ENCODE results near the gene RNF25. TPM values are rescaled to one million over a fixed set of nuclear protein-coding genes. Genes with fewer than 3 reads are reported as not detected.
"Not testable (repeated sequence)": the region's sequence is repeated elsewhere in the genome, so short reads cannot be mapped to it uniquely, and the experiment has no call there.

RNF25 gene
- total and polyA plus RNA-seq, 3 experiments from 2014 or later: 14.4 to 36.8 (median 29.0) TPM

DNA sequence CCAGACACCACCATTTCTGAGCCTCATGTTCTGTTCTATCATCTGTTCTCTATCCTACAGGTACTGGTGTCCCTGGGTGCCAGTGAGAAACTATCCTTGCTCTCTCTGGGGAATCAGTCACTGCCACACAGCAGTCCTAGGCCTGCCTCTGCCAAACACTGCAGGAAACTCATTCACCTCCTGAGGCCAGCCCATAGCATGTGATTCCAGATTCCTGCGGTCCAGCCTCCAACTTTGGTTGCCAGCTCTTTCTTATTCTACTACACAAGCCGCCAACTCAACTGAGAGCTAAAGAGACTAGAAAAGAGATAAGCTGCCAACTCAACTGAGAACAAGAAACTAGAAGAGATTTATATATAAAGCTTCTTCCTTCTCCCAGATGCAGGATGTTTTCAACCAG lies 30.0 kb upstream of the RNF25 start:
- Mint-ChIP-seq H3K27ac (no peak overlapping the region), H3K27me3 (peaks cover 2 to 6% of the 10 kb centered on the region in 2 donors), H3K4me3 (no peak overlapping the region), H3K9me3 (no peaks in the 10 kb centered on the region), H3K4me1 (no peaks in the 10 kb centered on the region), H3K36me3 (peaks cover 0 to 11% (median 8%) of the 10 kb centered on the region in 3 donors)
- Histone ChIP-seq H3K4me3 (ENCODE audit: low read length) (no peak overlapping the region), H3K4me1 (ENCODE audit: insufficient read depth, low read length) (no peaks in the 10 kb centered on the region), H3K27me3 (ENCODE audit: insufficient read depth, low read length, poor library complexity, severe bottlenecking) (no peaks in the 10 kb centered on the region), H3K27ac (ENCODE audit: low read depth, low read length) (no peak overlapping the region), H3K9me3 (ENCODE audit: low read length) (no peaks in the 10 kb centered on the region), H3K36me3 (ENCODE audit: insufficient read depth, low read length) (no peaks in the 10 kb centered on the region)
- DNase-seq: no peak
- ChIA-PET CTCF (interaction anchor here (1.8 kb wide), 1 partner anchor 9 kb away, joined by 9 read pairs; the partner anchor contains the start of gene TTLL4), POLR2A (no interaction called here)

DNA sequence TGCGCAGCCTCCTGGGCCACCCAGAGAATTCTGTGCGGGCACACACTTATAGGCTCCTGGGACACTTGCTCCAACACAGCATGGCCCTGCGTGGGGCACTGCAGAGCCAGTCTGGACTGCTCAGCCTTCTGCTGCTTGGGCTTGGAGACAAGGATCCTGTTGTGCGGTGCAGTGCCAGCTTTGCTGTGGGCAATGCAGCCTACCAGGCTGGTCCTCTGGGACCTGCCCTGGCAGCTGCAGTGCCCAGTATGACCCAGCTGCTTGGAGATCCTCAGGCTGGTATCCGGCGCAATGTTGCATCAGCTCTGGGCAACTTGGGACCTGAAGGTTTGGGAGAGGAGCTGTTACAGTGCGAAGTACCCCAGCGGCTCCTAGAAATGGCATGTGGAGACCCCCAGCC lies 27.1 kb upstream of the RNF25 start:
- Mint-ChIP-seq H3K9me3 (no peaks in the 10 kb centered on the region), H3K27me3 (no peaks in the 10 kb centered on the region), H3K36me3 (peaks cover 0 to 22% (median 8%) of the 10 kb centered on the region in 3 donors), H3K4me3 (no peak overlapping the region), H3K4me1 (no peaks in the 10 kb centered on the region), H3K27ac (no peak overlapping the region)
- H3K4me1 ChIP-seq (ENCODE audit: insufficient read depth, low read length): no peaks in the 10 kb centered on the region
- no peak for DNase-seq
- no peak overlapping the region for H3K27ac ChIP-seq (ENCODE audit: low read depth, low read length)
- ChIA-PET POLR2A (no interaction called here), CTCF (no interaction called here)
- no peaks in the 10 kb centered on the region for H3K36me3 ChIP-seq (ENCODE audit: insufficient read depth, low read length)
- no peaks in the 10 kb centered on the region for H3K9me3 ChIP-seq (ENCODE audit: low read length)
- no peaks in the 10 kb centered on the region for H3K27me3 ChIP-seq (ENCODE audit: insufficient read depth, low read length, poor library complexity, severe bottlenecking)
- no peak overlapping the region for H3K4me3 ChIP-seq (ENCODE audit: low read length)

DNA sequence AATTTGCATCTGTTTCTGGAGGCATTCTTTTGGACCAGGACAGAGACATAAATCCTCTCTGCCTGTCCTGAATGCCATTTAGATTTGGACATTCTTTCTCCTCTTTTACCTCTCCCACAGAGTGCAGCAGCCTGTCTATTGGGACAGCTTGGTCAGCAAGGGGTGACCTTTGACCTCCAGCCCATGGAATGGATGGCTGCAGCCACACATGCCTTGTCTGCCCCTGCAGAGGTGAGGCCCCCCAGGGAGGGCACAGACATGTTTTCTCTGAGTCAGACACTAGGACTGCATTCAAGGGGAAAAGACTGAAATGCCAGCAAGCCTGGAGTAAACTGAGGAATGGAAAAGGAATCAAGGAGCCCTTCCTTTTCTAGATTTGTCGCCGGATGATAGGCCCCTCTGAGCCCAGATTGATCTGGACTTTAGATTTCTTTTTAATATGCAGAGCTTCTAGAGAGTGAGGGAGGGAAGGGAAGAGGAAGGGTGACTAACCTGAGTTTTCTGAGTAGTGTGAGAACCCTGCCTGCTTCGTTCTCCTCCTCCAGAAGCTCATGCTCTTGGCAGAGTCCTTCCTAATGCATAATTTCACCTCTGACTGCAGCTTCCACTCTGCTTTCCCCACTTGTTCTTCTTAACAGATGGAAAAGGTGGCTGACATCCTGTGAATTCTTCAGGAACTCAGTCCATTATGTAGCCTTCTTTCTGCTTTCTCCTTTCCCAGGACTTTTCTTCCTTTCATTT lies 22.8 kb upstream of the RNF25 start:
- Mint-ChIP-seq H3K27ac (peak overlapping the region in 2 of 8 donors; percentile 47 to 64), H3K4me3 (no peak overlapping the region), H3K4me1 (no peaks in the 10 kb centered on the region), H3K36me3 (peaks cover 9 to 56% (median 10%) of the 10 kb centered on the region in 3 donors), H3K9me3 (no peaks in the 10 kb centered on the region), H3K27me3 (no peaks in the 10 kb centered on the region)
- Histone ChIP-seq H3K4me3 (ENCODE audit: low read length) (no peak overlapping the region), H3K9me3 (ENCODE audit: low read length) (no peaks in the 10 kb centered on the region), H3K27ac (ENCODE audit: low read depth, low read length) (no peak overlapping the region), H3K27me3 (ENCODE audit: insufficient read depth, low read length, poor library complexity, severe bottlenecking) (no peaks in the 10 kb centered on the region), H3K4me1 (ENCODE audit: insufficient read depth, low read length) (no peaks in the 10 kb centered on the region), H3K36me3 (ENCODE audit: insufficient read depth, low read length) (no peaks in the 10 kb centered on the region)
- DNase-seq: no peak
- ChIA-PET POLR2A (no interaction called here), CTCF (no interaction called here)

DNA sequence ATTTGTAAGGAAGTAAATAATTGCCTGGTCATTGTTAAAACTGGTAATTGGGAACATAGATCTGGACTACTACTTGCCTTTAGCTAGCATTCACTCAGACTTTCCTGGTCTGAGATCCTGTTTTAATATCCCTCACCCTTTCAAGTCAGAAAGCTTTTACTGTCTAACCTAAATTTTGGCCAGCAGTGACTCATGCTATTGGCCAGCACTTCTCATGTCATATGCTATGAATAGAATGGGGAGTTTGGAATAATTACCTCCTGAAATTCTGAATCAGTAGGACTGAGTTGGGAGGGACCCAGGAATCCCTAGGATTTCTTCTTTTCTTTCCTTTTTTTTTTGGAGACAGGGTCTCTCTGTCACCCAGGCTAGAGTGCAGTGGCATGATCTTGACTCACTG lies 19.4 kb upstream of the RNF25 start:
- DNase-seq: no peak
- Mint-ChIP-seq H3K36me3 (peaks cover 9 to 60% (median 14%) of the 10 kb centered on the region in 3 donors), H3K27me3 (no peaks in the 10 kb centered on the region), H3K9me3 (no peaks in the 10 kb centered on the region), H3K4me3 (no peak overlapping the region), H3K27ac (no peak overlapping the region), H3K4me1 (peaks cover 0 to 1% (median 0%) of the 10 kb centered on the region in 3 donors)
- Histone ChIP-seq H3K27me3 (ENCODE audit: insufficient read depth, low read length, poor library complexity, severe bottlenecking) (no peaks in the 10 kb centered on the region), H3K4me3 (ENCODE audit: low read length) (no peak overlapping the region), H3K4me1 (ENCODE audit: insufficient read depth, low read length) (no peaks in the 10 kb centered on the region), H3K27ac (ENCODE audit: low read depth, low read length) (no peak overlapping the region), H3K9me3 (ENCODE audit: low read length) (no peaks in the 10 kb centered on the region), H3K36me3 (ENCODE audit: insufficient read depth, low read length) (no peaks in the 10 kb centered on the region)
- CTCF ChIA-PET: no interaction called here
- POLR2A ChIA-PET: no interaction called here

- H3K27me3 ChIP-seq (ENCODE audit: insufficient read depth, low read length, poor library complexity, severe bottlenecking); H3K27ac Mint-ChIP-seq; H3K4me1 ChIP-seq (ENCODE audit: insufficient read depth, low read length); H3K9me3 ChIP-seq (ENCODE audit: low read length); H3K27ac ChIP-seq (ENCODE audit: low read depth, low read length); H3K27me3 Mint-ChIP-seq; H3K4me1 Mint-ChIP-seq; H3K4me3 Mint-ChIP-seq; H3K36me3 ChIP-seq (ENCODE audit: insufficient read depth, low read length); H3K4me3 ChIP-seq (ENCODE audit: low read length); POLR2A ChIA-PET; H3K9me3 Mint-ChIP-seq: not testable (repeated sequence)
- CTCF ChIA-PET: interaction anchor here (0.9 to 1.9 kb wide), 4 partner anchors 12 to 29 kb away, joined by 3 to 16 read pairs (median 4); partner anchors contain the start of genes BCS1L and ZNF142
- peaks cover 7 to 44% (median 14%) of the 10 kb centered on the region in 3 donors for H3K36me3 Mint-ChIP-seq
- DNase-seq: peak in 2 of 5 donors; percentile 7 to 18
These were observed 15.7 kb upstream of the RNF25 start for GRCh38 chr2:218687400-218688060.

GRCh38 chr2:218680061-218680460 lies 8.3 kb upstream of the RNF25 start:
- peaks cover 0 to 39% (median 6%) of the 10 kb centered on the region in 3 donors for H3K36me3 Mint-ChIP-seq
- DNase-seq: no peak
- no peaks in the 10 kb centered on the region for H3K36me3 ChIP-seq (ENCODE audit: insufficient read depth, low read length)
- H3K27me3 Mint-ChIP-seq: no peaks in the 10 kb centered on the region
- H3K27ac Mint-ChIP-seq: no peak overlapping the region
- ChIA-PET CTCF (no interaction called here), POLR2A (no interaction called here)
- H3K27ac ChIP-seq (ENCODE audit: low read depth, low read length): no peak overlapping the region
- no peak overlapping the region for H3K4me3 ChIP-seq (ENCODE audit: low read length)
- no peaks in the 10 kb centered on the region for H3K27me3 ChIP-seq (ENCODE audit: insufficient read depth, low read length, poor library complexity, severe bottlenecking)
- H3K9me3 Mint-ChIP-seq: no peaks in the 10 kb centered on the region
- H3K4me1 ChIP-seq (ENCODE audit: insufficient read depth, low read length): no peaks in the 10 kb centered on the region
- H3K9me3 ChIP-seq (ENCODE audit: low read length): no peaks in the 10 kb centered on the region
- no peaks in the 10 kb centered on the region for H3K4me1 Mint-ChIP-seq
- H3K4me3 Mint-ChIP-seq: no peak overlapping the region

GRCh38 chr2:218679119-218679518 lies 7.3 kb upstream of the RNF25 start:
- peak overlapping the region in 1 of 7 donors; percentile 29 for H3K4me3 Mint-ChIP-seq
- Histone ChIP-seq H3K9me3 (ENCODE audit: low read length) (no peaks in the 10 kb centered on the region), H3K27ac (ENCODE audit: low read depth, low read length) (no peak overlapping the region), H3K4me1 (ENCODE audit: insufficient read depth, low read length) (no peaks in the 10 kb centered on the region), H3K27me3 (ENCODE audit: insufficient read depth, low read length, poor library complexity, severe bottlenecking) (no peaks in the 10 kb centered on the region), H3K36me3 (ENCODE audit: insufficient read depth, low read length) (no peaks in the 10 kb centered on the region), H3K4me3 (ENCODE audit: low read length) (no peak overlapping the region)
- CTCF ChIA-PET: no interaction called here
- no peaks in the 10 kb centered on the region for H3K27me3 Mint-ChIP-seq
- peaks cover 0 to 38% (median 6%) of the 10 kb centered on the region in 3 donors for H3K36me3 Mint-ChIP-seq
- POLR2A ChIA-PET: no interaction called here
- no peaks in the 10 kb centered on the region for H3K4me1 Mint-ChIP-seq
- H3K27ac Mint-ChIP-seq: peak overlapping the region in 1 of 8 donors; percentile 47
- no peak for DNase-seq
- H3K9me3 Mint-ChIP-seq: no peaks in the 10 kb centered on the region

DNA sequence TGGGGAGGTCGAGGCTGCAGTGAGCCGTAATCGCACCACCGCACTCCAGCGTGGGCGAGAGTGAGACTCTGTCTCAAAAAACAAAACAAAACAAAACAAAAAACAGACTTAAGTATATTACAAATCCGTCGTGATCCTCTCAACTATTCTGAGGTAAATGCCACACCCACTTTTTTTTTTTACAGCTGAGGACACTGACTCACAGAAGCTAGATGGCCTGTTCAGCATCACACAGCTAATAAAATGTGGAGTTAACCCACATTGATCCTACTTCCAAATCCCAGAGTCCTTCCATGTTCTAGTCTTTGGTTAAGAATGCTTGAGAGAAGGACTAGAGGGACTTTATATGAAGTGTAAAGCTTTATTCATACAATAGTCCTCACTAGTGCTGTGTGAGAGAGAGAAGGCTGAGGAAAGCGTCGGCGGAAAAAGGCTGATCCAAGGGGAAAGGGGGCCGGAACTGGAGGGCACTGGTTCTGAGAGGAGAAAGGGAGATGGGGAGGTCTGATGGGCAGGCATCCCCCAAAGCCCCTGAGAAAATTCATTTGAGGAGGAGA lies 627 bp downstream of the RNF25 start:
- peak overlapping the region; percentile 97 for H3K4me3 ChIP-seq (ENCODE audit: low read length)
- no peaks in the 10 kb centered on the region for H3K27me3 Mint-ChIP-seq
- peaks cover 0 to 46% (median 9%) of the 10 kb centered on the region in 3 donors for H3K36me3 Mint-ChIP-seq

More for the DNA sequence above, 627 bp downstream of the RNF25 start:
- no peak for DNase-seq
- Mint-ChIP-seq H3K27ac (peak overlapping the region; percentile 85 to 99 (median 98)), H3K9me3 (no peaks in the 10 kb centered on the region), H3K4me1 (peaks cover 21 to 35% (median 23%) of the 10 kb centered on the region in 3 donors), H3K4me3 (peak overlapping the region; percentile 89 to 100 (median 98))
- Histone ChIP-seq H3K4me1 (ENCODE audit: insufficient read depth, low read length) (peaks cover 17% of the 10 kb centered on the region), H3K27me3 (ENCODE audit: insufficient read depth, low read length, poor library complexity, severe bottlenecking) (no peaks in the 10 kb centered on the region), H3K9me3 (ENCODE audit: low read length) (no peaks in the 10 kb centered on the region), H3K36me3 (ENCODE audit: insufficient read depth, low read length) (peaks cover 19% of the 10 kb centered on the region), H3K27ac (ENCODE audit: low read depth, low read length) (peak overlapping the region; percentile 82)
- ChIA-PET CTCF (interaction anchor here (1.3 to 3.0 kb wide), 4 partner anchors 12 to 176 kb away, joined by 3 to 34 read pairs (median 10); partner anchors contain the start of genes BCS1L, TTLL4 and ZNF142), POLR2A (interaction anchor here (3.5 kb wide), 1 partner anchor 12 kb away, joined by 39 read pairs; the partner anchor contains the start of genes BCS1L and ZNF142)
